Activated CD4-positive, alpha-beta T cell treated with anti-CD3 and anti-CD28 coated beads, Interleukin-2, amount 10 ng/mL, durations not matched to agents 7 days and 5 days (primary cell): Measurements from ENCODE around the gene WDR90. TPM values are rescaled to one million over a fixed set of nuclear protein-coding genes. Genes with fewer than 3 reads are reported as not detected.

ENCODE experiments used
- CTCF ChIA-PET: fragments of 350-600 bp; sonication (Branson Sonifier 250); formaldehyde crosslinking; loops from one replicate; lab custom pipeline; 2021; ENCODE audit warnings: antibody characterized with exemption; lab: Charles Lee
- POLR2A ChIA-PET: fragments of 350-600 bp; sonication (Branson Sonifier 250); formaldehyde crosslinking; loops from one replicate; lab custom pipeline; 2021; ENCODE audit warnings: antibody characterized with exemption; lab: Charles Lee
- DNase-seq: peaks from one replicate; pipeline ENCODE4 v3.0.0-alpha.2; 2020
- H3K27ac Mint-ChIP-seq: one replicate; pipeline ENCODE4 v1.8.0; 2021; ENCODE audit warnings: mild to moderate bottlenecking, moderate library complexity, mixed read lengths
- H3K27me3 Mint-ChIP-seq: one replicate; pipeline ENCODE4 v1.8.0; 2021; ENCODE audit warnings: mixed read lengths
- H3K36me3 Mint-ChIP-seq: one replicate; pipeline ENCODE4 v1.8.0; 2021; ENCODE audit warnings: low read depth, mixed read lengths
- H3K4me1 Mint-ChIP-seq: one replicate; pipeline ENCODE4 v1.8.0; 2021; ENCODE audit warnings: mixed read lengths
- H3K4me3 Mint-ChIP-seq: one replicate; pipeline ENCODE4 v1.8.0; 2021; ENCODE audit warnings: mild to moderate bottlenecking, moderate library complexity, mixed read lengths
- H3K9me3 Mint-ChIP-seq: one replicate; pipeline ENCODE4 v1.8.0; 2021; ENCODE audit warnings: mixed read lengths
- total RNA-seq, 2 experiments: library from RNA; stranded (reverse); gene quantifications; one replicate each; pipeline ENCODE4 v1.2.3, GENCODE V29; 2021

The WDR90 gene
- total RNA-seq, 2 experiments from 2014 or later, result 54.9 to 81.6 TPM

GRCh38 chr16:629185-629832, 19.9 kb upstream of the WDR90 start:
- Mint-ChIP-seq H3K9me3 (no peaks in the 10 kb centered on the region), H3K27me3 (no peaks in the 10 kb centered on the region), H3K27ac (no peak overlapping the region), H3K36me3 (no peaks in the 10 kb centered on the region), H3K4me1 (no peaks in the 10 kb centered on the region), H3K4me3 (no peak overlapping the region)
- DNase-seq, result no peak
- ChIA-PET POLR2A (no interaction called here), CTCF (interaction anchor here (0.5 kb wide), 1 partner anchor 13 kb away, joined by 3 read pairs; no protein-coding TSS in a partner anchor)

- no peak for DNase-seq
- no peak overlapping the region for H3K4me3 Mint-ChIP-seq
- H3K36me3 Mint-ChIP-seq, result no peaks in the 10 kb centered on the region
- H3K27ac Mint-ChIP-seq, result no peak overlapping the region
- no peaks in the 10 kb centered on the region for H3K9me3 Mint-ChIP-seq
- no peaks in the 10 kb centered on the region for H3K27me3 Mint-ChIP-seq
- ChIA-PET POLR2A (no interaction called here), CTCF (interaction anchor here (0.5 kb wide), 1 partner anchor 14 kb away, joined by 3 read pairs; no protein-coding TSS in a partner anchor)
- H3K4me1 Mint-ChIP-seq, result peaks cover 2% of the 10 kb centered on the region
Measured at GRCh38 chr16:629833-630248, 19.3 kb upstream of the WDR90 start.

- H3K27me3 Mint-ChIP-seq, result no peaks in the 10 kb centered on the region
- no peak overlapping the region for H3K4me3 Mint-ChIP-seq
- H3K27ac Mint-ChIP-seq, result no peak overlapping the region
- POLR2A ChIA-PET, result no interaction called here
- no peaks in the 10 kb centered on the region for H3K36me3 Mint-ChIP-seq
- peaks cover 4% of the 10 kb centered on the region for H3K4me1 Mint-ChIP-seq
- H3K9me3 Mint-ChIP-seq, result no peaks in the 10 kb centered on the region
- CTCF ChIA-PET, result no interaction called here
- no peak for DNase-seq
Measured at GRCh38 chr16:630249-630814, 18.8 kb upstream of the WDR90 start.

GRCh38 chr16:630815-631405, 18.3 kb upstream of the WDR90 start, which contains the start of gene WFIKKN1:
Gene WFIKKN1 (plus strand): TSS chr16:630985. CDS start chr16:631254, 269 bp downstream.
- H3K9me3 Mint-ChIP-seq, result no peaks in the 10 kb centered on the region
- ChIA-PET POLR2A (no interaction called here), CTCF (no interaction called here)
- H3K36me3 Mint-ChIP-seq, result no peaks in the 10 kb centered on the region
- no peaks in the 10 kb centered on the region for H3K27me3 Mint-ChIP-seq
- H3K27ac Mint-ChIP-seq, result no peak within 1 kb of the TSS
- no peak within 1 kb of the TSS for H3K4me3 Mint-ChIP-seq
- no peak for DNase-seq
- H3K4me1 Mint-ChIP-seq, result peaks cover 4% of the 10 kb centered on the region

GRCh38 chr16:631808-632358, 17.3 kb upstream of the WDR90 start:
- H3K27ac Mint-ChIP-seq, result no peak overlapping the region
- peaks cover 4% of the 10 kb centered on the region for H3K27me3 Mint-ChIP-seq
- ChIA-PET CTCF (no interaction called here), POLR2A (no interaction called here)
- H3K4me1 Mint-ChIP-seq, result peaks cover 9% of the 10 kb centered on the region
- H3K36me3 Mint-ChIP-seq, result no peaks in the 10 kb centered on the region
- H3K4me3 Mint-ChIP-seq, result no peak overlapping the region
- H3K9me3 Mint-ChIP-seq, result no peaks in the 10 kb centered on the region
- DNase-seq, result no peak

GRCh38 chr16:632486-633335, 16.5 kb upstream of the WDR90 start:
- Mint-ChIP-seq H3K9me3 (no peaks in the 10 kb centered on the region), H3K4me3 (no peak overlapping the region), H3K27ac (no peak overlapping the region), H3K27me3 (peaks cover 4% of the 10 kb centered on the region), H3K4me1 (peaks cover 9% of the 10 kb centered on the region), H3K36me3 (no peaks in the 10 kb centered on the region)
- POLR2A ChIA-PET, result interaction anchor here (0.6 kb wide), 1 partner anchor 246 kb away, joined by 7 read pairs; no protein-coding TSS in a partner anchor
- DNase-seq, result no peak
- CTCF ChIA-PET, result interaction anchor here (1.2 kb wide), 1 partner anchor 35 kb away, joined by 3 read pairs; no protein-coding TSS in a partner anchor

GRCh38 chr16:633336-634050, 15.7 kb upstream of the WDR90 start:
- no peaks in the 10 kb centered on the region for H3K9me3 Mint-ChIP-seq

GRCh38 chr16:634051-634670, 15.0 kb upstream of the WDR90 start:
- peak overlapping the region; percentile 31 for H3K27ac Mint-ChIP-seq
- ChIA-PET POLR2A (no interaction called here), CTCF (no interaction called here)
- H3K27me3 Mint-ChIP-seq, result peaks cover 4% of the 10 kb centered on the region
- H3K36me3 Mint-ChIP-seq, result no peaks in the 10 kb centered on the region
- peak overlapping the region; percentile 95 for H3K4me3 Mint-ChIP-seq
- peaks cover 9% of the 10 kb centered on the region for H3K4me1 Mint-ChIP-seq
- H3K9me3 Mint-ChIP-seq, result no peaks in the 10 kb centered on the region
- no peak for DNase-seq

More at GRCh38 chr16:633336-634050, 15.7 kb upstream of the WDR90 start:
- ChIA-PET POLR2A (interaction anchor here (0.6 kb wide), 1 partner anchor 247 kb away, joined by 7 read pairs; no protein-coding TSS in a partner anchor), CTCF (interaction anchor here (1.2 kb wide), 1 partner anchor 34 kb away, joined by 3 read pairs; no protein-coding TSS in a partner anchor)
- peaks cover 9% of the 10 kb centered on the region for H3K4me1 Mint-ChIP-seq
- H3K36me3 Mint-ChIP-seq, result no peaks in the 10 kb centered on the region
- peaks cover 4% of the 10 kb centered on the region for H3K27me3 Mint-ChIP-seq
- H3K4me3 Mint-ChIP-seq, result no peak overlapping the region
- no peak for DNase-seq
- no peak overlapping the region for H3K27ac Mint-ChIP-seq

GRCh38 chr16:634996-635395, 14.2 kb upstream of the WDR90 start:
- DNase-seq, result no peak
- Mint-ChIP-seq H3K27me3 (peaks cover 4% of the 10 kb centered on the region), H3K4me1 (peaks cover 9% of the 10 kb centered on the region), H3K36me3 (no peaks in the 10 kb centered on the region), H3K27ac (peak overlapping the region; percentile 68), H3K4me3 (peak overlapping the region; percentile 95), H3K9me3 (no peaks in the 10 kb centered on the region)
- ChIA-PET POLR2A (no interaction called here), CTCF (no interaction called here)

GRCh38 chr16:635573-636205, 13.5 kb upstream of the WDR90 start:
- no peak for DNase-seq
- Mint-ChIP-seq H3K4me1 (peaks cover 9% of the 10 kb centered on the region), H3K27ac (no peak overlapping the region), H3K27me3 (peaks cover 4% of the 10 kb centered on the region), H3K4me3 (peak overlapping the region; percentile 95), H3K9me3 (no peaks in the 10 kb centered on the region), H3K36me3 (no peaks in the 10 kb centered on the region)
- CTCF ChIA-PET, result interaction anchor here (1.2 to 1.7 kb wide), 7 partner anchors 9 to 105 kb away, joined by 3 to 7 read pairs (median 4); partner anchors contain the start of genes CIAO3, RHBDL1 and WDR90
- POLR2A ChIA-PET, result interaction anchor here (0.8 kb wide), 2 partner anchors 85 to 109 kb away, joined by 3 read pairs; no protein-coding TSS in a partner anchor
